Thymus (tissue), 11 donors: ENCODE results near the gene ZNF740. TPM values are rescaled to one million over a fixed set of nuclear protein-coding genes. Genes with fewer than 3 reads are reported as not detected.
"Not testable (repeated sequence)": the region's sequence is repeated elsewhere in the genome, so short reads cannot be mapped to it uniquely, and the experiment has no call there.

Source experiments
- DNase-seq, 9 donors: peaks; one replicate each; pipeline ENCODE4 v3.0.0-alpha.2; 2013; ENCODE audit warnings: low spot score in 9 of 9, low read depth in 6 of 9, missing footprints in 1 of 9
- H3K27ac ChIP-seq, 2 donors: one replicate each; pipeline ENCODE4 v1.5.1; 2013; ENCODE audit warnings: control low read depth in 1 of 2, low read depth in 1 of 2, low read length in 1 of 2, mild to moderate bottlenecking in 1 of 2, moderate library complexity in 1 of 2
- H3K27me3 ChIP-seq, 2 donors: one replicate each; pipeline ENCODE4 v1.5.1; 2013; ENCODE audit warnings: low read length in 1 of 2; ENCODE audit not compliant: control insufficient read depth in 2 of 2, insufficient read depth in 1 of 2
- H3K36me3 ChIP-seq, 2 donors: one replicate each; pipeline ENCODE4 v1.5.1; 2013; ENCODE audit warnings: low read length in 1 of 2, mild to moderate bottlenecking in 1 of 2, moderate library complexity in 1 of 2; ENCODE audit not compliant: control insufficient read depth in 2 of 2, insufficient read depth in 2 of 2
- H3K4me1 ChIP-seq, 2 donors: one replicate each; pipeline ENCODE4 v1.5.1; 2013; ENCODE audit warnings: low read length in 2 of 2; ENCODE audit not compliant: control insufficient read depth in 2 of 2, insufficient read depth in 2 of 2
- H3K4me3 ChIP-seq, 2 donors: one replicate each; pipeline ENCODE4 v1.5.1; 2013; ENCODE audit warnings: low read length in 2 of 2, control low read depth in 1 of 2, mild to moderate bottlenecking in 1 of 2
- H3K9me3 ChIP-seq, 2 donors: one replicate each; pipeline ENCODE4 v1.5.1; 2013; ENCODE audit warnings: low read length in 1 of 2, mild to moderate bottlenecking in 1 of 2; ENCODE audit not compliant: control insufficient read depth in 2 of 2, insufficient read depth in 1 of 2
- WGBS: extraction: QIAGEN DNeasy Blood & Tissue Kit; methylation state at CpG from one replicate; pipeline ENCODE4 v1.1.7; 2013; 5-methylcytosine and 5-hydroxymethylcytosine counted together
- polyA plus RNA-seq: library from polyadenylated mRNA; stranded (reverse); fragments of 200-250 nt; gene quantifications from one replicate; pipeline ENCODE4 v1.2.3, GENCODE V29; 2013
- total RNA-seq: library from RNA; stranded (reverse); fragments of 120-200 nt; gene quantifications from one replicate; pipeline ENCODE4 v1.2.4, GENCODE V29; 2013
- donor health status: healthy.

Gene ZNF740
- total and polyA plus RNA-seq, 2 donors, result 10.3 to 22.6 TPM

DNA sequence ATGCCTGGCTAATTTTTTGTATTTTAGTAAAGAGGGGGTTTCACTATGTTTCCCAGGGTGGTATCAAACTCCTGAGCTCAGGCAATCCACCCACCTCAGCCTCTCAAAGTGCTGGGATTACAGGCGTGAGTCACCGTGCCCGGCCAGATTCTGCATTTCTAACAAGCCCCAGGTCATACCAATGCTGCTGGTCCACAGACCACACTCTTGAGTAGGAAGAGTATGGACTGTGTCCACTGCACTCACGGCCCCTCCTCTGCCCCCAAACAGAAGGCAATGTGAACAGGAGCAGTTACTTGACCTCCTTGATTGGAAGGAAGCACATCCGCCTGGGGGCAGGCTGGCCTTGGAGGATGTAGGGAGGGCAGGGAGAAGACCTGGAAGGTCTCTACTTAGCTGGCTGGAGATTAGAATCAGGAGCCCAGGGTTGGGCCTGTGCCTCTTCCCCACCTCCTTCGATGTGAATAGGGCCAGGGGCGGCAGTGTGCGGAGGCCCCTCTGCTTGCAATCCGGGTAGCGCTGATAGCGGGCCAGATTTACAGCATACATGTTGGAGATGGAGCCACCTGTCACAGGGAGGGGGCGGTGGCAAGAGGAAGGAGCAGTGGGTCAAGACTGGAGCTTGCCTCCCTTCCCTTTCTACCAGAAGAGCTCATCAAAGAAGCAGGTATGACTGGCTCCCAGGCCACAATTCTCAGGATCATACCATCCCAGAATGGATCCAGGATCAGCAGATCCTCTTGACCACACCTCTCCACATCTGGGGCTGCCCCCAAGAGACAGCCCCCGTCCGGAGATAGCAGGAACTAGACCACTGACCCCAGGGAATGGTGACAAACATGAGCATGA lies 9.4 kb upstream of the ZNF740 start:
- Histone ChIP-seq H3K4me1 (peaks cover 0 to 3% of the 10 kb centered on the region in 2 donors), H3K4me3 (no peak overlapping the region), H3K27ac (no peak overlapping the region), H3K27me3 (no peaks in the 10 kb centered on the region), H3K9me3 (no peaks in the 10 kb centered on the region), H3K36me3 (peaks cover 9 to 16% of the 10 kb centered on the region in 2 donors)
- no peak for DNase-seq
- WGBS, result 96% methylated on average over 14 of the region's 14 CpGs

DNA sequence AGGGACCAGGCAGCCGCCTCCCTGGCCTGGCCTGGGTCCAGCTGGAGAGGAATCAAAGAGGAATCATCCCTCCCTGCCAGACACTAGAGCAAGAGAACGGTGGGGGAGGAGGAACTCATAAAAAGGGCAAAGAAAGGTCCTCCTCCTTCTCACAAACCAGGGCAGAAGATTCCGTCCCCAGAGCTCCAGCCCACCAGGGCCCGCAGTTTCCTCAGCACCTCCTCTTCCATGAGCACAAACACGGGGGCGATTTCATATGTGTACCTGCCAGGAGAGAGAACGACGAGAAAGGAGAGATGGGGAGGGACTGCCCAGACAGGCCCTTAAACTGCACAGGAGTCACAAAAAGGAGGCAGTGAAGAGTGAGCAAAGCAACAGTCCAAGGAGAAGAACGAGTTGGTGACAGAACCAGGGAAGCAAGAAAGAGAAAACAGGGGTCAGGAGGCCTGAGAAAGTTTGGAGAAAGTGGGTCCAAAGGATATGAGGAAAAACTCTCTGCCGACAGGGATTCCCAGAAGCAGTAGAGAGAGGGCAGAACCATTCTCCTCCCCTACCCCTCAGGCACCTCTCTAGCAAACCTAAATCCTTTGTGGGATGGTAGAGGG lies 8.7 kb upstream of the ZNF740 start:
- peaks cover 0 to 3% of the 10 kb centered on the region in 2 donors for H3K4me1 ChIP-seq
- H3K4me3 ChIP-seq, result no peak overlapping the region
- peaks cover 9 to 16% of the 10 kb centered on the region in 2 donors for H3K36me3 ChIP-seq
- no peak for DNase-seq
- no peaks in the 10 kb centered on the region for H3K27me3 ChIP-seq
- no peaks in the 10 kb centered on the region for H3K9me3 ChIP-seq
- H3K27ac ChIP-seq, result no peak overlapping the region
- 92% methylated on average over 10 of the region's 10 CpGs for WGBS

DNA sequence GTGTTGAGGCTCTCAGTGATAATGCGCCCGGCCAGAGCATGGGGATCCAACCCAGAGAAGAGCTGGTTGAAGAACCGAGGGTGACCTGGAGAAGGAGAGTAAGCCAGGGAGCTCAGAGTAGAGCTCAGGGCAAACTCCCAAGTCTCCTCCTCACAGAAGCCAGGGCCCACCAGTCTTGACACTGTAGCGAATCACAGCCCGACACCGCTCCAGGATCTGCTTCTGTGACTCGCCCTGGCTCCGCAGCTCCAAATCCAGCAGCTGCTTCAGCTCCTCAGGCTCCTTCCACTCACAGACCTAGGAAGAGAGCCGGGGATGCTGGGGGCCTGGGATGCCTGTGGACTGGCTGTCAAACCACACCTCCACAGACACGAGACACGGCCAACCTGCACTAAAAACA lies 8.2 kb upstream of the ZNF740 start:
- WGBS, result 96% methylated on average over 11 of the region's 11 CpGs
- Histone ChIP-seq H3K36me3 (peaks cover 9 to 16% of the 10 kb centered on the region in 2 donors), H3K4me3 (no peak overlapping the region), H3K27ac (no peak overlapping the region), H3K27me3 (no peaks in the 10 kb centered on the region), H3K9me3 (no peaks in the 10 kb centered on the region), H3K4me1 (peaks cover 0 to 3% of the 10 kb centered on the region in 2 donors)
- DNase-seq, result no peak

DNA sequence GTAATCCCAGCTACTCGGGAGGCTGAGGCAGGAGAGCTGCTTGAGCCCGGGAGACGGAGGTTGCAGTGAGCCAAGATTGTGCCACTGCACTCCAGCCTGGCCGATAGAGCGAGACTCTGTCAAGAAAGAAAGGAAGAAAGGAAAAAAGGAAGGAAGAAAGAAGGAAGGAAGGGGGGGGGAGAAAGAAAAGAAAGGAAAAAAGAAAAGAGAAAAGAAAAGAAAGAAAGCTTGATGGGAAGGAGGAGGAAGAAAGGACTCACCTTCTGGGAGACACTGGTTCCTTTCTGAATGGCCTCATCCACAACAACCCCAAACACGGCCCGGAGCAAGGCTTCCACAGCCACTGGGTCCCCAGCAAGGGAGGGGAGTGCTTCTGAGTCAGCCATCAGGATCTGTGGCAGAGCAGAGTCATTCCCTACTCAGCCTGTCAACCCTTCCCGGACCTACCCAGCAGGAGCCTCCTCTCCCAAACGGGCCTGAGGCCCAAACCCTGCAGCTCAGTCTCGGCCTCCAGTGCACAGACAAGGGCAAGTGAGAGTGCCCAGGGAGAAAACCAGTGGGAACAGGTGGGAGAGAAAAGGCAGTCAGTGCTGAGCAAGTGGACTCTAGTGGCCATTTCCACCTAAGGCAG lies 7.3 kb upstream of the ZNF740 start:
- WGBS, result 97% methylated on average over 10 of the region's 10 CpGs

DNA sequence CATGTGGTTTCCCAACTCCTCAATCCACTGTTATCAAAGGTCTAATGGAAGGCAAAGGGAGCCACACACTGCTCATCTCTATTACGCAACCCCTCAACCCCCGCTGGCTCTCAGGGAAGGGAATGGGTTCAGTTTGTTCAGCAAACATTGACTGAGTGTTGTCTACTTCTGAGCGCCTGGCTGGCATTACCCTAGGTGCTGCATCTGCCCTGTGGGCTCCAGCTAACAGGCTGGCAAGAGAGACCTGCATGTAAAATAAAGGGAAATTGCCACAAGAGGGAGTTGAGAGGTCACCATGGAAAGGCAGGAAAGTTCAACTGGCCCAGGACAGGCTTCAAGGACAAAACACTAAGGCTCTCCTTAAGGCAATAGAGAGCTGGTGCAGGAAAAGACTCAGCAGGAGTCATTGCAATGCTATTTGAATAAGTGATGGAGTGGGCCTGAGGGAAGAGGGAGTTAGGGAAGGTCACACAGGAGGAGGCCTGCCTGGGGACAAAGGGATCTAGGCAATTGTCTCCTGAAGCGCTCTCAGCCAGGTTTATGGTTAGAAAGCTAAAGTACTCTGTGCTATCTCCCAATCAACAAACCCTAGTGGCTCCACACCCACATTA lies 5.5 kb upstream of the ZNF740 start:
- H3K9me3 ChIP-seq, result no peaks in the 10 kb centered on the region
- H3K4me1 ChIP-seq, result peaks cover 0 to 8% of the 10 kb centered on the region in 2 donors
- DNase-seq, result no peak
- no peak overlapping the region for H3K4me3 ChIP-seq
- WGBS, result 96% methylated on average over 4 of the region's 4 CpGs
- peaks cover 6 to 12% of the 10 kb centered on the region in 2 donors for H3K36me3 ChIP-seq
- H3K27me3 ChIP-seq, result no peaks in the 10 kb centered on the region
- no peak overlapping the region for H3K27ac ChIP-seq

More for the DNA sequence above, 7.3 kb upstream of the ZNF740 start:
- Histone ChIP-seq H3K27me3 (no peaks in the 10 kb centered on the region), H3K36me3 (peaks cover 9 to 16% of the 10 kb centered on the region in 2 donors), H3K27ac (no peak overlapping the region), H3K4me3 (no peak overlapping the region), H3K9me3 (no peaks in the 10 kb centered on the region), H3K4me1 (peaks cover 0 to 3% of the 10 kb centered on the region in 2 donors)
- DNase-seq, result no peak

DNA sequence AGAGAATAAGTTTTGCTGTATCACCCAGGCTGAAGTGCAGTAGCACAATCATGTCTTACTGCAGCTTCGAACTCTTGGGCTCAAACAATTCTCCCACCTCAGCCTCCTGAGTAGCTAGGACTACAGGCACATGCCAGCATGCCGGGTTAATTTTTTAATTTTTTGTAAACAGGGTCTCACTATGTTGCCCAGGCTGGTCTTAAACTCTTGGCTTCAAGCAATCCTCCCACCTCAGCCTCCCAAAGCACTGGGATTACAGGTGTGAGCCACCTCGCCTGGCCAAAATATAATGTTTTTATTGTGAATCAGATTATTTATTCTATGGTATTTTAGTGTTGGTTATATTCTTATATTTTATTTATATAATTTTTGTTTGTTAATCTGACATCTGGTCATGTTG lies 3.8 kb upstream of the ZNF740 start:
- Histone ChIP-seq H3K27ac (no peak overlapping the region), H3K4me3 (no peak overlapping the region), H3K27me3 (no peaks in the 10 kb centered on the region), H3K9me3 (no peaks in the 10 kb centered on the region), H3K4me1 (peaks cover 4 to 14% of the 10 kb centered on the region in 2 donors), H3K36me3 (peaks cover 6 to 7% of the 10 kb centered on the region in 2 donors)
- 99% methylated on average over 3 of the region's 3 CpGs for WGBS
- no peak for DNase-seq

DNA sequence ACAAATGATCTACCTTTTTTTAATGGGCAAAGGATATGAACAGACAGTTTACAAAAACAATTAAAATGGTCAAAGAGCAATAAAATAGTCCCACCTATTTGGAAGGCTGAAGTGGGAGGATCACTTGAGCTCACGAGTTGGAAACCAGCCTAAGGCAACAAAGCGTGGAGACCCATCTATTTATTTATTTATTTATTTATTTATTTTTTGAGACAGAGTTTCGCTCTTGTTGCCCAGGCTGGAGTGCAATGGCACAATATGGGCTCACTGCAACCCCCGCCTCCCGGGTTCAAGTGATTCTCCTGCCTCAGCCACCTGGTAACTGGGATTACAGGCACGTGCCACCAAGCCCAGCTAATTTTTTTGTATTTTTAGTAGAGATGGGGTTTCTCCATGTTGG lies 3.1 kb upstream of the ZNF740 start:
- 98% methylated on average over 6 of the region's 6 CpGs for WGBS
- H3K27me3 ChIP-seq, H3K9me3 ChIP-seq, H3K4me3 ChIP-seq, H3K27ac ChIP-seq, DNase-seq: not testable (repeated sequence)
- Histone ChIP-seq H3K36me3 (peaks cover 10 to 14% of the 10 kb centered on the region in 2 donors), H3K4me1 (peaks cover 11 to 21% of the 10 kb centered on the region in 2 donors)

DNA sequence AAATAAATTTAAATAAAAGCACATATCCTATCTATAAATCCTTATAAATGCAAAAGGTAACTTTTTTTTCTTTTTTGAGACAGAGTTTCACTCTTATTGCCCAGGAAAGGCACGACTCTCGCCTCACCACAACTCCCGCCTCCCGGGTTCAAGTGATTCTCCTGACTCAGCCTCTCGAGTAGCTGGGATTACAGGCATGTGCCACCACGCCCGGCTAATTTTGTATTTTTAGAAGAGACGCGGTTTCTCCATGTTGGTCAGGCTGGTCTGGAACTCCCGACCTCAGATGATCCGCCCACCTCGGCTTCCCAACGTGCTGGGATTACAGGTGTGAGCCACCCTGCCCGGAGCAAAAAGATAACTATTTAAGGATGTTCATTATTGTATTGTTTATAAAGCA lies 1.7 kb upstream of the ZNF740 start:
- H3K27ac ChIP-seq, H3K4me3 ChIP-seq, H3K27me3 ChIP-seq, DNase-seq, H3K9me3 ChIP-seq: not testable (repeated sequence)
- peaks cover 19 to 24% of the 10 kb centered on the region in 2 donors for H3K36me3 ChIP-seq
- H3K4me1 ChIP-seq, result peaks cover 20 to 29% of the 10 kb centered on the region in 2 donors
- 99% methylated on average over 14 of the region's 14 CpGs for WGBS
